Measurements from ENCODE around the gene USP20.

USP20 gene

DNA sequence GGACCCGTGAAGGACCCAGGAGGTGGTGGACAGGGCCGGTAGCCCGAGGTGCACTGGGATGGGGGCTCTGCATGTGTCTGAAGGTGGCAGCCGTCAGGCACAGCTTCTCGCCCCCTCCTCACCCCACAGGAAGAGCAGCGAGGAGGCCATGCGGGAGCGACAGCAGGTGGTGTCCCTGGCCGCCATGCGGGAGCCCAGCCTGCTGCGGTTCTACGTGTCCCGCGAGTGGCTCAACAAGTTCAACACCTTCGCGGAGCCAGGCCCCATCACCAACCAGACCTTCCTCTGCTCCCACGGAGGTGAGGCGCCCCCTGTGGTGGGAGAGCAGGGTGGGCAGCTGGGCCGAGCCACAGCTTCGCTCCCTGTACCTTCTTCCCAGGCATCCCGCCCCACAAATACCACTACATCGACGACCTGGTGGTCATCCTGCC lies 39.9 kb downstream of the USP20 start:
- DNase-seq (ENCODE audit: low read depth in 2 of 2), result no peak

- no peak for DNase-seq (ENCODE audit: low read depth in 2 of 2)
Measured at GRCh38 chr9:129875687-129876395, 40.6 kb downstream of the USP20 start.

GRCh38 chr9:129876815-129877214 lies 41.6 kb downstream of the USP20 start:
- DNase-seq (ENCODE audit: low read depth in 2 of 2), result no peak

- DNase-seq (ENCODE audit: low read depth in 2 of 2), result no peak
Measured at GRCh38 chr9:129878291-129878690, 43.0 kb downstream of the USP20 start.

- no peak for DNase-seq (ENCODE audit: low read depth in 2 of 2)
Measured at GRCh38 chr9:129879103-129879699, 43.9 kb downstream of the USP20 start.

GRCh38 chr9:129879991-129880653 lies 44.9 kb downstream of the USP20 start:
- no peak for DNase-seq (ENCODE audit: low read depth in 2 of 2)

DNA sequence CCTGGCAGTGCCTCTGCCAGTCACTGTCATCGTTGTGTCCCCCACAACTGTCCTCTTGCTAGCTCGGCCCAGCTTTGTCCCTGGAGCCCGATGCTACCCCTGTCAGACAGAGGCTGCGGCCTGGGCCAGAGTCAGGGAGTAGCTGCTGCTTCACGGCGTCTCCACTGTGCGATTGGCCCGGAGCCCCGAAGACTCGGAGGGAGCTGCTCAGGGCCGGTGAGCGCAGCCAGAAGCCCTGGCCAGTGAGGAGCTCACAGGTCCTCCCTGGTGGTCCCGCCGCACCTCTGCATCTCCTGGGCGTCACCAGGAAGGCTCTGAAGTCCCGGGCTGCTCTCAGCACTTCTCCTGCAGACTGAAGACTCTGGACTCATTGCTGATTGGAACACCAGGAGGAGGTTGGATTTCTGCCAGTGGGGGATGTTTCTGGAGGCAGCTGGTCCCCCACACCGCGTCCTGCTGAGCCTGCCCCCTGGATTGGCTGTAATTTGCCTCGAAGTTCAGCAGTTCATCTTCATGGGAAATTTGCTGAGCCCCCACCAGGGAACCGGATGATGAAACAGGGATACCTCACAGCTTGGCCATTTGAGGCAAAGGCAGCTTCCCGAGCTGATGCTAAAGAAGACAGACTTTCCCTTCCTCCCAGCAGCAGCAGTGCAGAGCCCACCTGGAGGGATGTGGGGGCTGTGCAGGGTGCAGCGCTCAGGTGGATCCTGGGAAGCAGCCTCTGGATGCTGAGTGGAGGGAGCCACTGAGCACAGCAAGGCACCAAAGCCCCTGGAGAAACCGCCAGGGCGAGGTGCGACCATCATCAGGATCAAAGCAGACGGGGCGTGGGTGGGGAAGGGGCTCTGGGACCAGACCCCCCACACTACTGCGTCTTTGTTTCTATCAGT lies 45.6 kb downstream of the USP20 start:
- DNase-seq (ENCODE audit: low read depth in 2 of 2), result no peak

GRCh38 chr9:129881547-129882324 lies 46.5 kb downstream of the USP20 start:
- no peak for DNase-seq (ENCODE audit: low read depth in 2 of 2)

DNA sequence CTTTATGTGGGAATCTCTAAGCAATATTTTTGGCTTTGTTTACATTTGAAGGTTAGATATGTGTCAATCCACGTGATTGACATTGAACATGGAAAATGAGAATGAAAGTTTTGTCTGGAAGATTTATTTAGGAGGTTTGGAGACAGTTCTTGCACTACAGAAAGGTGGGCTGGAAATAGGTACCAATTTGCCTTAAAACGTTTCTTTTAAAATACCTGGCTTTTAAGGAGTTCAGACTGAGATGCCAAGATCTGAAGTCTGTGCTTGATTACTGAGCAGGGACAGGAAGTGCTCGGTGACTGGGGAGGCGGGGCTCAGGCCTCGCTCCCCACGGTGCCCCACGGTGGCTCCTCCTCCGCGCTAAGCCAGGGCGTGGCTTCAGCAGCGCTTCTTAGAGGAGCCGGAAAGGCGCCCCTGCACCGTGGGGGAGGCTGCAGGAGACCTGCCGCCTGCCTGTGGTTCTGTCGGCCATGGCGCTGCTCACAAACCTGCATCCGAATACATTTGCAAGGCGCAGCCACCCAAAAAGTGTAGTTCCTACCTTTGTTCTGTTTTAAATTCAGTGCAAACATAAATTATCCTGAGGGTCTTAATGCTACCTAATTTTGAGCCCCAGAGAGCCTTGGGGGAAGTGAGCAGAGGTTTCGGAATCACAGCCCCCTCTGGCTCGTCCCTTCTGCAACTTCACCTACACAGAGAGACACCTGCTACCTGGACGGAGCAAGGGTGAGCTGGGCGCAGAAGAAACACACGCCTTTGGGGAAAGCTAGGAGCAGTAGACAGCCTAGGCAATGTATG lies 49.2 kb downstream of the USP20 start:
- peak; percentile 89 for DNase-seq (ENCODE audit: low read depth in 2 of 2)

GRCh38 chr9:129885018-129885669 lies 49.9 kb downstream of the USP20 start:
- peak in 1 of 2 donors; percentile 19 for DNase-seq (ENCODE audit: low read depth in 2 of 2)

- peak; percentile 85 to 87 for DNase-seq (ENCODE audit: low read depth in 2 of 2)
Measured at GRCh38 chr9:129885670-129886106, 50.4 kb downstream of the USP20 start.

GRCh38 chr9:129886226-129887174 lies 51.2 kb downstream of the USP20 start:
- peak in 1 of 2 donors; percentile 33 for DNase-seq (ENCODE audit: low read depth in 2 of 2)

DNA sequence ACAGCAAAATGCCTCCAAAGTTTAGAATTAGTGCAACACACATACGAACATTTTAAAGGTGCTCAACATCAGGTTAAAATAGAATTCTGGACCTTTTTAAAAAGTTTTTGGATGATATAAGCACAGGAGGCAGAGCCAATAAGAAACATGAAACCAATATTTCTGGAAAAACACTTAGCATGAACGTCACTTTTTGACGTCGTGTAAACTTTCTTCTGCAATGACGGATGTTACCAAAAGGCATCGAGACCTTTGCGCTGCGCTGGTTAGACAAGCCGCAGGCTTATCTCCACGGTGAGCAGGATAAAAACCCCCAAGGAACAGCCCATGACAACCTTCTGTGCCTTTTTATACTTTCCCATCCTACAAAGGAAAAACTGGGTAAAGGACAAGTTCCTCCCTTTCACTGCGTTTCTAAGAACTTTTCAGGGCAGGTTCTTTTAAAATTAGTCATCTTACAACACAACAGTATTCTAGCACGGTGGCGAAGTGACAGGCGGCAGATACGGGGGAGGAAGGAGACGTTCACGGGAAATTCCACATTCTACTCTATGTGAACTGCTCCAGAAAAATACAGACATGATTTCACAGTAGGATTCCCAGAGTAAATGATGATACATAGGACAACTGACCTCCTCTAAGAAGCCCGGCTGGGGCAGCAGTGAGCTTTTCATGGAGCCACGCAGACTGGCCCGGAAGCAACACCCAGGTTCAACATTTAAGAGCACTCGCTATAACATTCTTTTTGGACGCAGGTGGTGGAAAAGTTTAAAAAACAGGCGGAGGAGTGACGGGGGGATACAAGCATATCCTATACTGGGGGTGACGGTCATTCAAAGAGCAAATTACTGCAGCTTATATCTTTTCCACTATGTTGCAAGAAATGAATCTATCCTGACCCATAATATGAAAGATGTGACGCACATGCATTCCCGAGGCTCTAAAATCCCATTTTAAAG lies 52.4 kb downstream of the USP20 start:
- peak in 1 of 2 donors; percentile 42 for DNase-seq (ENCODE audit: low read depth in 2 of 2)

DNA sequence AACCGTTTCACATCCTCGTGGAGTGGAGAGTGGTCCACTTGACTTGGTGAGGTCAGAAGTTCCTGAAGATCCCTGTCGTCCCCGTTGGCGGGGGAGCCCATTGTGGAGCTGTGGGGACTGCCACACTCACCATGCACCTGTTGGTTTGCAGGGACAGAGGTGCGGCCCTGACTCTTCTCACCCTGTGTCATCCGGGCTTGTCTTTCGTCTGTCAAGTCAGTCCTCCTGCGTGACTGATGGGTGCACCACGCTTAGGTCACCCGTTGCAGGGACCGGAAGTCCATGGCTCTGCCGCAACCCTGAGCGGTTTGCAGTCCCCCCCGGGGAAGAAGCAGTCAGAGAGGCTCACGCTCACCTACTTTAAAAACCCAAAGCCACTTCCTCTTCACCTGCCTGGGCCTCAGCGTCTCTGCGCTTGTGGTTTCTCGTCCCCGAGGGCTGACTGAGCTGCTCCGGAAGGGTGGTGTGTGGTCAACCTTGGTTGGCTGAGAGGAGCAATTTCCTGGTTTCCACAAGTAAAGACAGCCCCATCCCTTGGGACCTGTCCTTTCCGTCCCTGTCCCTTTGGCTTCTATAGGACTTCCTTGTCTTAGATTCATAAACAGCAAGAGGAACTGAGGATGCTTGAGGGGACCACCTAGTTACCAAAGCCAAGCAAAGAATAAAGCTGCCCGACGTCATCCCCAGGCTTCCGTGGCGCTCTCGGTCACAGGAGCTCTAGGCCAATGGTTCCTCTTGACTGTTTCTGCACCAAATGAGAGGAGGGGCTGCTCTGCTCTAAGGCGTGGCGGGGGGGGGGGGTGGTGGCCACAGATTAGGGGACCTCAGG lies 53.2 kb downstream of the USP20 start:
- peak; percentile 77 to 84 for DNase-seq (ENCODE audit: low read depth in 2 of 2)

DNA sequence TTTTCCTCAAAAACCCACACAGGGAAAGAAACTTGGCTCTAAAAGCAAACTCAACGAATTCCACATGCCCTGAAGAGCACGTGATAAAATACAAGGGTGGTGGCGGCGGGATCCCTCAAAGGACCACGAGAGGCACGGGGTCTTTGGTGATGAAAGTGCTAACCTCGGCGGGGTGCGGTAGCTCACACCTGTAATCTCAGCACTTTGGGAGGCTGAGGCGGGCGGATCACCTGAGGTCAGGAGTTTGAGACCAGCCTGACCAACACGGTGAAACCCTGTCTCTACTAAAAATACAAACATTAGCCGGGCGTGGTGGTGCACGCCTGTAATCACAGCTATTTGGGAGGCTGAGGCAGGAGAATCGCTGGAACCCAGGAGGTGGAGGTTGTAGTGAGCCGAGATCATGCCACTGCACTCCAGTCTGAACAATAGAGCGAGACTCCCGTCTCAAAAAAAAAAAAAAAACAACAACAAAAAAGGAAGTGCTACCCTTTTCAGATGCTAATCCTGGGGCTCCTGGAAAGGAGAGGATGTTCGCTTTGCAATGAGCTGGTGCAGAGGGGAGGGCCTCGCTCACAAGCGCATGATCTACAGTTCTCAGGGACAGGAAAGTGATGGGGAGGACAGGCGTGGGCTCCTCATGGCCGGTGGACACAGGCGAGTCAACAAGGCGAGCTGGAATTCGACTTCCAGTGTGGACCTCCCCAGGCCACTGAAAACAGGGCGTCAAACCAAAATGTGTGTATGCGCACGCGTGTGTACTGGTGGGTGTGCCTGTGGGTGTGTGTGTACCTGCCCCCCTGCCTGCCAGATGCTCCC lies 54.1 kb downstream of the USP20 start:
- DNase-seq (ENCODE audit: low read depth in 2 of 2), result peak in 1 of 2 donors; percentile 16

Data from stimulated activated CD8-positive, alpha-beta memory T cell treated with anti-CD3 and anti-CD28 coated beads, Interleukin-7, amount 100 ng/mL, for 1 hour (primary cell).